ENCODE measurements around the gene MIA. TPM values are rescaled to one million over a fixed set of nuclear protein-coding genes. Genes with fewer than 3 reads are reported as not detected.

The MIA gene
- total RNA-seq, 3 donors from 2014 or later = 5.6 to 47.3 TPM; not detected in 1

GRCh38 chr19:40800997-40801377 lies 25.7 kb downstream of the MIA start:
- no peak for DNase-seq (ENCODE audit: low spot score in 2 of 2)
- Histone ChIP-seq H3K4me3 (peak overlapping the region; percentile 75 to 97 (median 97)), H3K4me1 (peaks cover 32 to 54% of the 10 kb centered on the region in 2 donors), H3K27ac (peak overlapping the region; percentile 96 to 97), H3K27me3 (no peaks in the 10 kb centered on the region), H3K36me3 (no peaks in the 10 kb centered on the region), H3K9me3 (no peaks in the 10 kb centered on the region)
- intact Hi-C loops (cut with DNase I; ENCODE audit: low total_unique reads) = no loop called here
- TF ChIP-seq, protein P1, sequence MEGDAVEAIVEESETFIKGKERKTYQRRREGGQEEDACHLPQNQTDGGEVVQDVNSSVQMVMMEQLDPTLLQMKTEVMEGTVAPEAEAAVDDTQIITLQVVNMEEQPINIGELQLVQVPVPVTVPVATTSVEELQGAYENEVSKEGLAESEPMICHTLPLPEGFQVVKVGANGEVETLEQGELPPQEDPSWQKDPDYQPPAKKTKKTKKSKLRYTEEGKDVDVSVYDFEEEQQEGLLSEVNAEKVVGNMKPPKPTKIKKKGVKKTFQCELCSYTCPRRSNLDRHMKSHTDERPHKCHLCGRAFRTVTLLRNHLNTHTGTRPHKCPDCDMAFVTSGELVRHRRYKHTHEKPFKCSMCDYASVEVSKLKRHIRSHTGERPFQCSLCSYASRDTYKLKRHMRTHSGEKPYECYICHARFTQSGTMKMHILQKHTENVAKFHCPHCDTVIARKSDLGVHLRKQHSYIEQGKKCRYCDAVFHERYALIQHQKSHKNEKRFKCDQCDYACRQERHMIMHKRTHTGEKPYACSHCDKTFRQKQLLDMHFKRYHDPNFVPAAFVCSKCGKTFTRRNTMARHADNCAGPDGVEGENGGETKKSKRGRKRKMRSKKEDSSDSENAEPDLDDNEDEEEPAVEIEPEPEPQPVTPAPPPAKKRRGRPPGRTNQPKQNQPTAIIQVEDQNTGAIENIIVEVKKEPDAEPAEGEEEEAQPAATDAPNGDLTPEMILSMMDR (IDR thresholded peaks at IDR 0.05) = no peak
- TF ChIP-seq POLR2A (IDR thresholded peaks at IDR 0.05) = no peak
- no peak for TF ChIP-seq POLR2AphosphoS5 (IDR thresholded peaks at IDR 0.05)

DNA sequence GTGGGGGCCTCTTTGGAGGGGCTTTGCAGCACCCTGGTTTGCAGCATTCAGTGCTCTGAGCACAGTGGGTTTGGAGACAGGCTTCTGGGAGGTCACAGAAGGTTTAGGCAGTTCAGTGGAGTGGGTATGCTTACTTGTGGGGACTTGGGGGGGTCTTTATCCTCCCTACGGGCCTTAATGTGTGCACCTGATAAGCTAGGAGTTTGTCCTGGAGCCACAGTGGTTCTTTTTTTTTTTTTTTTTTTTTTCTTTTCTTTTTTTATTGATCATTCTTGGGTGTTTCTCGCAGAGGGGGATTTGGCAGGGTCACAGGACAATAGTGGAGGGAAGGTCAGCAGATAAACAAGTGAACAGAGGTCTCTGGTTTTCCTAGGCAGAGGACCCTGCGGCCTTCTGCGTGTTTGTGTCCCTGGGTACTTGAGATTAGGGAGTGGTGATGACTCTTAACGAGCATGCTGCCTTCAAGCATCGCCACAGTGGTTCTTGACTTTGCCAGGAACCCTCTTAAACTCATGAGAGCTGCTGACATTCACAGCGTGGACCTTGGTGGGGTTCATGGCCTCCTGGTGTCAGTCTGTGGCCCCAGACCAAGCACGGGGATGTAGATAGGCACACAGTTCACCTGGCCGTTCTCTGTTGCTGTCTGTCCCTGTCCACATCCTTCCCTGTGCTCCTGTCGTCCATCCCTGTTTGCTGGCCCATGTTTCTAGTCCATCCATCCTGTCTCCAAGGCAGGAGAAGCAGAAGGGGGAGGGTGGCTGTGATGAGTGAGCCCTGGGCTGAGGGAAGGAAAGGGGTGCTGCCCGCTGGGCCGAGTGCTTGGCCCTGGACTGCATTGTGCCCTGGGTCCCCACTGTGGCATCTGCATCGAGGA lies 26.3 kb downstream of the MIA start:
- intact Hi-C loops (cut with DNase I; ENCODE audit: low total_unique reads) = no loop called here
- no peak for DNase-seq (ENCODE audit: low spot score in 2 of 2)
- Histone ChIP-seq H3K4me3 (peak overlapping the region; percentile 75 to 97 (median 97)), H3K36me3 (no peaks in the 10 kb centered on the region), H3K9me3 (no peaks in the 10 kb centered on the region), H3K27me3 (no peaks in the 10 kb centered on the region), H3K27ac (peak overlapping the region; percentile 96 to 97), H3K4me1 (peaks cover 35 to 59% of the 10 kb centered on the region in 2 donors)
- TF ChIP-seq, protein P1 (IDR thresholded peaks at IDR 0.05) = no peak

GRCh38 chr19:40802300-40803169 lies 27.2 kb downstream of the MIA start:
- no peaks in the 10 kb centered on the region for H3K27me3 ChIP-seq
- no peaks in the 10 kb centered on the region for H3K9me3 ChIP-seq
- TF ChIP-seq, protein P1 (IDR thresholded peaks at IDR 0.05) = no peak
- no peak for TF ChIP-seq POLR2A (IDR thresholded peaks at IDR 0.05)
- TF ChIP-seq POLR2AphosphoS5 (IDR thresholded peaks at IDR 0.05) = peak in 1 of 3 donors; percentile 10
- H3K4me3 ChIP-seq = peak overlapping the region; percentile 14 to 57 (median 20)
- DNase-seq (ENCODE audit: low spot score in 2 of 2) = no peak
- peak overlapping the region; percentile 79 to 94 for H3K27ac ChIP-seq
- intact Hi-C loops (cut with DNase I; ENCODE audit: low total_unique reads) = no loop called here
- H3K36me3 ChIP-seq = no peaks in the 10 kb centered on the region
- peaks cover 43 to 68% of the 10 kb centered on the region in 2 donors for H3K4me1 ChIP-seq

DNA sequence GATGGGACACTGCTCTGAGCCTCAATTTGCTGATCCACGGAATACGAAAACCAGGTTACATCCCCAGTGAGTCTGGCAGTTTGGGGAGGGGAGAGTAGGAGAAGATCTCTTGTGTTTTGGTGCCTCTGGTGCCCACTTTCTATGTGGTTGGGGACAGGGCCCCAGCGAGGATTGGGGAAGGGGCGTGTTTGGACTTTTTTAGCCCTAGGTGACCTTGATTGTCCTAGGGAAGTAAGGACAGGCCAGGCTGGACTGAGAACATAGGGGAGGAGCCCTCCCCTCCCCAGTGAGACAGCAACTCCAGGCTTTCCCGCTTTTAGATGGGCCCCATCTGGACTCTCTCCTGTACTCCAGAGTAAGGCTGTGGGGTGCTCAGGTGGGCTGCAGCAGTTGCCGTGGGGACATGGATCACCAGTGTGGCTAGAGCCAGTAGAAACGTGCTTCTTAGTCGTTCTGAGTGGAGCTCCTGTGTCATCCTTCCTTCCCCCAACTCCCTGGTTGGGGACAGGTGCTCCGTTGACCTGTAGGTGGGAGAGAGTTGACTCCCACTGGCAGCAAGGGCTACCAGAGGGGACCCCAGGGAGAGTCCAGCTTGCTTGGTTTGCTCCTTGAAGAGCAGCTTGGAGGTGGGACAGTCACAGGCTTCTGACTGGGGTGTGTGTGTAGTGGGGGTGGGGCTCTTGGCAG lies 28.0 kb downstream of the MIA start:
- no peaks in the 10 kb centered on the region for H3K36me3 ChIP-seq
- no peak for TF ChIP-seq POLR2AphosphoS5 (IDR thresholded peaks at IDR 0.05)
- TF ChIP-seq, protein P1 (IDR thresholded peaks at IDR 0.05) = no peak
- TF ChIP-seq POLR2A (IDR thresholded peaks at IDR 0.05) = no peak
- peak overlapping the region in 2 of 3 donors; percentile 20 to 57 for H3K4me3 ChIP-seq
- H3K4me1 ChIP-seq = peaks cover 39 to 69% of the 10 kb centered on the region in 2 donors
- DNase-seq (ENCODE audit: low spot score in 2 of 2) = no peak
- H3K27me3 ChIP-seq = no peaks in the 10 kb centered on the region
- peak overlapping the region; percentile 79 to 94 for H3K27ac ChIP-seq
- intact Hi-C loops (cut with DNase I; ENCODE audit: low total_unique reads) = no loop called here
- no peaks in the 10 kb centered on the region for H3K9me3 ChIP-seq

Measured in breast epithelium (tissue), 4 donors.